ENCODE measurements around the gene CRYGB.

Gene CRYGB

DNA sequence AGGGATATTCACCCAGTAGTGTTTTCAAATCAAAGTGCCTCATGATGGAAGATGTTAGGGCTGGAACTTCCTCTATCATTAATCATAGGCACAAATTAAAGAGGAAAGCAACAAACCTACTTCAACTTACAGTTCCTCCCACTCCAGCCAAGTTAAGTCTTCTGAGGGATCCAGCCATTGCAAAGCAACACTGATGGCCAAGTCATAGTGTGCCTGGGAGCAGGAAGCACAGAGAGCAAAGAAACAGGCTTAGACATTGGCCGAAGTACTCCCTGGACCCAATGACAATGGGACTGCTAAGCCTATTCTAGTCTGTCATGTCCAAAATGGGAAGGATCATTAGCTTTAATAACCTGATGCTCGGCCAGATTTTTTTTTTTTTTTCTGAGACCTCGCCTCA lies 36.9 kb upstream of the CRYGB start:
- H3K9ac ChIP-seq (ENCODE audit: low read length): no peak overlapping the region
- H3F3A ChIP-seq (ENCODE audit: insufficient read depth): no peaks in the 10 kb centered on the region
- TF ChIP-seq EZH2phosphoT487 (conservative IDR thresholded peaks at IDR 0.05; ENCODE audit: low read length): no peak
- TF ChIP-seq, protein P1, sequence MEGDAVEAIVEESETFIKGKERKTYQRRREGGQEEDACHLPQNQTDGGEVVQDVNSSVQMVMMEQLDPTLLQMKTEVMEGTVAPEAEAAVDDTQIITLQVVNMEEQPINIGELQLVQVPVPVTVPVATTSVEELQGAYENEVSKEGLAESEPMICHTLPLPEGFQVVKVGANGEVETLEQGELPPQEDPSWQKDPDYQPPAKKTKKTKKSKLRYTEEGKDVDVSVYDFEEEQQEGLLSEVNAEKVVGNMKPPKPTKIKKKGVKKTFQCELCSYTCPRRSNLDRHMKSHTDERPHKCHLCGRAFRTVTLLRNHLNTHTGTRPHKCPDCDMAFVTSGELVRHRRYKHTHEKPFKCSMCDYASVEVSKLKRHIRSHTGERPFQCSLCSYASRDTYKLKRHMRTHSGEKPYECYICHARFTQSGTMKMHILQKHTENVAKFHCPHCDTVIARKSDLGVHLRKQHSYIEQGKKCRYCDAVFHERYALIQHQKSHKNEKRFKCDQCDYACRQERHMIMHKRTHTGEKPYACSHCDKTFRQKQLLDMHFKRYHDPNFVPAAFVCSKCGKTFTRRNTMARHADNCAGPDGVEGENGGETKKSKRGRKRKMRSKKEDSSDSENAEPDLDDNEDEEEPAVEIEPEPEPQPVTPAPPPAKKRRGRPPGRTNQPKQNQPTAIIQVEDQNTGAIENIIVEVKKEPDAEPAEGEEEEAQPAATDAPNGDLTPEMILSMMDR (IDR thresholded peaks at IDR 0.05; ENCODE audit: insufficient read depth, low read length, poor library complexity, severe bottlenecking): no peak
- no peaks in the 10 kb centered on the region for H3K79me2 ChIP-seq (ENCODE audit: insufficient read depth, low read length)
- no peak overlapping the region for H3K4me2 ChIP-seq (ENCODE audit: low read depth, low read length, poor library complexity, severe bottlenecking)
- no peak overlapping the region for H3K27ac ChIP-seq (ENCODE audit: low read depth, low read length)
- no peaks in the 10 kb centered on the region for H3K9me2 ChIP-seq (replicated peaks; ENCODE audit: insufficient read depth, low read length)
- H2AFZ ChIP-seq (ENCODE audit: low read depth, low read length, severe bottlenecking): no peak overlapping the region
- no peaks in the 10 kb centered on the region for H3K36me3 ChIP-seq (ENCODE audit: low read length)
- no peaks in the 10 kb centered on the region for H3K9me3 ChIP-seq (ENCODE audit: insufficient read depth, low read length)
- H4K20me1 ChIP-seq (ENCODE audit: low read depth, low read length): no peaks in the 10 kb centered on the region
- no peak overlapping the region for H3K4me3 ChIP-seq (ENCODE audit: insufficient read depth, low read length, poor library complexity, severe bottlenecking)
- no peaks in the 10 kb centered on the region for H3K27me3 ChIP-seq (ENCODE audit: low read length)

DNA sequence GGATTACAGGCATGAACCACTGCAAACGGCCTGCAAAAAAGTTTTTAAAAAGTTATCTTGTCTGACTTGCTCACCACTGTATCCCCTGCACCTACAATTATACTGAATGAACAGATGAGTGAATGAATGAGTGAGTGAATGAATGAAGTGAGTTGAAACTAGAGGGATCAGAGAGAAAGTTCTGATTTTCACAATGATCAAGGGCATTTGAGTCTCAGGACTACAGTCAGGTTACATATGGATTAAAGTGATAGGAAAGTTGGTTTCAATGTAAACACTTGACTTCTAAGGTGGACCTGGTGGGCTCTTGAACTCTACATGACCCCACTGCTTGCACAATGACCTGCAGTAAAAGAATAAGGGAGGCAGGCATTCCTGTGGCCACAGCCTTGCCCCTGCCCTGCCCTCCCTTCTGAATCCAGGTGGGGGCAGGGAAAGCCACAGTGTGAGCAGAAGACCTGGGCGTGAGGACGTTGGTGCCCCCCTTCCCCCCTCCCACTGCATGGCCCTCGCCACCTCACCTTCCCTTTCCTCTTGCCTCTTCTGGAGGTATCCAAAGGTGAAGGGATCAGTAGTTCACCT lies 33.2 kb upstream of the CRYGB start:
- no peaks in the 10 kb centered on the region for H3F3A ChIP-seq (ENCODE audit: insufficient read depth)
- H3K27ac ChIP-seq (ENCODE audit: low read depth, low read length): no peak overlapping the region
- no peak overlapping the region for H3K4me2 ChIP-seq (ENCODE audit: low read depth, low read length, poor library complexity, severe bottlenecking)
- H3K79me2 ChIP-seq (ENCODE audit: insufficient read depth, low read length): no peaks in the 10 kb centered on the region
- no peaks in the 10 kb centered on the region for H4K20me1 ChIP-seq (ENCODE audit: low read depth, low read length)
- H3K4me3 ChIP-seq (ENCODE audit: insufficient read depth, low read length, poor library complexity, severe bottlenecking): no peak overlapping the region
- H3K9me2 ChIP-seq (replicated peaks; ENCODE audit: insufficient read depth, low read length): no peaks in the 10 kb centered on the region
- no peak overlapping the region for H2AFZ ChIP-seq (ENCODE audit: low read depth, low read length, severe bottlenecking)
- H3K27me3 ChIP-seq (ENCODE audit: low read length): no peaks in the 10 kb centered on the region
- TF ChIP-seq, protein P1 (IDR thresholded peaks at IDR 0.05; ENCODE audit: insufficient read depth, low read length, poor library complexity, severe bottlenecking): no peak
- no peak for TF ChIP-seq EZH2phosphoT487 (conservative IDR thresholded peaks at IDR 0.05; ENCODE audit: low read length)
- H3K9ac ChIP-seq (ENCODE audit: low read length): no peak overlapping the region
- H3K9me3 ChIP-seq (ENCODE audit: insufficient read depth, low read length): no peaks in the 10 kb centered on the region
- no peaks in the 10 kb centered on the region for H3K36me3 ChIP-seq (ENCODE audit: low read length)

DNA sequence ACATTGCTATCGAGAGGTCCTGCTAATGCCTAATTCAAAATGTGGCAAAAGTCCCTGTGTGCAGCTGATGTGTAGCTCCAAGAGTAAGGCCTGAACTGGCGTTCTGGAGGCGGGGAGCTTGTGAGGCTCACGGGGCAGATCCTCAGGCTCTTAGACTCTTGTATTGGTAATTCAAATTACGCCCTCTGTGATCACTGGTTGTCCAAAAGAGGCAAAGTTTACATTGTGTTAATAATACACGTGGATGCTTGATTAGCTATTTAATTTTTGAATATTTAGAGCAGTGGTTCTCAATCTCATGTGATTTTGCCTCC lies 29.8 kb upstream of the CRYGB start:
- H3K27me3 ChIP-seq (ENCODE audit: low read length): no peaks in the 10 kb centered on the region
- no peak for TF ChIP-seq EZH2phosphoT487 (conservative IDR thresholded peaks at IDR 0.05; ENCODE audit: low read length)
- TF ChIP-seq, protein P1 (IDR thresholded peaks at IDR 0.05; ENCODE audit: insufficient read depth, low read length, poor library complexity, severe bottlenecking): no peak
- no peaks in the 10 kb centered on the region for H3K36me3 ChIP-seq (ENCODE audit: low read length)
- no peaks in the 10 kb centered on the region for H3K9me2 ChIP-seq (replicated peaks; ENCODE audit: insufficient read depth, low read length)
- no peaks in the 10 kb centered on the region for H3K79me2 ChIP-seq (ENCODE audit: insufficient read depth, low read length)
- H3K4me2 ChIP-seq (ENCODE audit: low read depth, low read length, poor library complexity, severe bottlenecking): no peak overlapping the region
- no peaks in the 10 kb centered on the region for H3F3A ChIP-seq (ENCODE audit: insufficient read depth)
- H3K4me3 ChIP-seq (ENCODE audit: insufficient read depth, low read length, poor library complexity, severe bottlenecking): no peak overlapping the region
- H3K27ac ChIP-seq (ENCODE audit: low read depth, low read length): no peak overlapping the region
- H3K9me3 ChIP-seq (ENCODE audit: insufficient read depth, low read length): no peaks in the 10 kb centered on the region
- H3K9ac ChIP-seq (ENCODE audit: low read length): no peak overlapping the region
- H2AFZ ChIP-seq (ENCODE audit: low read depth, low read length, severe bottlenecking): no peak overlapping the region
- H4K20me1 ChIP-seq (ENCODE audit: low read depth, low read length): no peaks in the 10 kb centered on the region

Data from SU-DHL-6 (cell line).